K562 (cell line): ENCODE results near the gene SPIN2A. TPM values are rescaled to one million over a fixed set of nuclear protein-coding genes. Genes with fewer than 3 reads are reported as not detected.
"Not testable (repeated sequence)": the region's sequence is repeated elsewhere in the genome, so short reads cannot be mapped to it uniquely, and the experiment has no call there.

ENCODE experiments used
- ATAC-seq: fragments of 200-7000 bp; cut with Tn5 transposase; 3 replicates; pipeline ENCODE4 v1.9.1; 2020; ENCODE audit warnings: moderate library complexity
- BruUV-seq: library from RNA; stranded (reverse); fragments of 400-500 nt; replicated peaks from 2 replicates; lab custom pipeline; 2021; lab: Mats Ljungman, UMichigan
- CTCF ChIA-PET: fragments of 300-600 bp; formaldehyde crosslinking; extraction: SDS; loops from one replicate; lab custom pipeline; 2021; ENCODE audit warnings: low intra/inter-chr PET ratio; lab: Yijun Ruan, JAX
- POLR2A ChIA-PET: fragments of 300-600, 350-650 bp; sonication (Branson Sonifier 250); formaldehyde crosslinking; extraction: SDS; loops from one replicate; lab custom pipeline; 2021; ENCODE audit warnings: antibody characterized with exemption, inconsistent platforms; lab: Yijun Ruan, JAX
- DNase-seq, 4 experiments: peaks; one replicate each; pipeline versions ENCODE4 v3.0.0 to v3.0.0-alpha.2; 2011 to 2018; ENCODE audit warnings: low spot score in 3 of 4, mixed read lengths in 3 of 4; ENCODE audit errors: extremely low read depth in 1 of 4
- FAIRE-seq: peaks from 2 replicates; lab custom pipeline; 2011; peaks lifted over from hg19 to GRCh38; lab: Jason Lieb, UNC
- H2AFZ ChIP-seq: 2 replicates; pipeline ENCODE4 v1.6.0; 2011; ENCODE audit warnings: low read depth, low read length, control low read depth, inconsistent platforms
- H3K27ac ChIP-seq: fragments of 200-600 bp; 3 replicates; pipeline ENCODE4 v1.8.0; 2011; ENCODE audit warnings: low read depth, mild to moderate bottlenecking, control low read depth, inconsistent platforms, low read length, moderate library complexity, mixed read lengths; ENCODE audit errors: extremely low read depth
- H3K27me3 ChIP-seq, 2 experiments: fragments of 300-600 bp in 1 of 2; 2 replicates in 1 of 2; 3 replicates in 1 of 2; pipeline versions ENCODE4 v1.6.0 to v1.8.0; 2011; ENCODE audit warnings: inconsistent platforms in 2 of 2, low read length in 2 of 2, mild to moderate bottlenecking in 1 of 2, mixed read lengths in 1 of 2, moderate library complexity in 1 of 2; ENCODE audit not compliant: control insufficient read depth in 2 of 2, insufficient read depth in 2 of 2
- H3K36me3 ChIP-seq: fragments of 300-600 bp; 3 replicates; pipeline ENCODE4 v1.8.0; 2011; ENCODE audit warnings: mild to moderate bottlenecking, low read length, inconsistent platforms; ENCODE audit not compliant: control insufficient read depth, insufficient read depth
- H3K4me1 ChIP-seq, 2 experiments: fragments of 200-600 bp in 1 of 2; replicated peaks in 1 of 2; 2 replicates in 1 of 2; 3 replicates in 1 of 2; pipeline versions ENCODE4 v1.5.1 to v1.8.0; 2011; ENCODE audit warnings: inconsistent platforms in 2 of 2, low read length in 2 of 2, mild to moderate bottlenecking in 1 of 2, mixed read lengths in 1 of 2, moderate library complexity in 1 of 2; ENCODE audit not compliant: control insufficient read depth in 2 of 2, insufficient read depth in 2 of 2
- H3K4me2 ChIP-seq: 2 replicates; pipeline ENCODE4 v1.6.1; 2011; ENCODE audit warnings: low read length, control low read depth, inconsistent platforms, mixed read lengths; ENCODE audit not compliant: insufficient read depth
- H3K4me3 ChIP-seq: fragments of 200-600 bp; sonication (generic), shearing (Covaris generic); 2 replicates; pipeline ENCODE4 v1.5.1; 2016; ENCODE audit warnings: control low read depth, inconsistent platforms
- H3K79me2 ChIP-seq: fragments of 200-600 bp; 3 replicates; pipeline ENCODE4 v1.8.0; 2011; ENCODE audit warnings: low read length, inconsistent platforms; ENCODE audit not compliant: control insufficient read depth, insufficient read depth
- H3K9ac ChIP-seq, 2 experiments: 2 replicates each; pipeline versions ENCODE4 v1.6.0 to v1.6.1; 2011; ENCODE audit warnings: low read depth in 2 of 2, low read length in 2 of 2, control low read depth in 1 of 2, inconsistent platforms in 1 of 2, mild to moderate bottlenecking in 1 of 2, mixed read lengths in 1 of 2; ENCODE audit not compliant: insufficient read depth in 1 of 2
- H3K9me1 ChIP-seq: one replicate; pipeline ENCODE4 v1.6.0; 2011; ENCODE audit warnings: inconsistent platforms, mild to moderate bottlenecking, low read length, moderate library complexity; ENCODE audit not compliant: control insufficient read depth, insufficient read depth
- H3K9me3 ChIP-seq: replicated peaks from 2 replicates; pipeline ENCODE4 v1.5.1; 2011; ENCODE audit warnings: low read depth, low read length, inconsistent platforms; ENCODE audit not compliant: control insufficient read depth, insufficient read depth
- H4K20me1 ChIP-seq: replicated peaks from 2 replicates; pipeline ENCODE4 v1.6.1; 2011; ENCODE audit warnings: low read length, inconsistent platforms, mixed read lengths; ENCODE audit not compliant: control insufficient read depth, insufficient read depth
- BRD4 ChIP-seq: fragments of 200-600 bp; sonication (generic); IDR thresholded peaks from 2 replicates; pipeline ENCODE4 v1.6.1; 2017; ENCODE audit warnings: inconsistent platforms
- CBFA2T3 ChIP-seq: fragments of 450-650 bp; IDR thresholded peaks from 2 replicates; pipeline ENCODE4 v1.6.1; 2017
- CREB3 ChIP-seq: fragments of 450-650 bp; conservative IDR thresholded peaks from 2 replicates; pipeline ENCODE4 v1.6.1; 2016; ENCODE audit warnings: missing genetic modification characterization, low read depth, mild to moderate bottlenecking, missing compliant biosample characterization, moderate library complexity
- CTCF ChIP-seq, 3 experiments: IDR thresholded peaks in 2 of 3; conservative IDR thresholded peaks in 1 of 3; 2 replicates each; pipeline ENCODE4 v1.5.1; 2011 to 2012; ENCODE audit warnings: low read length in 3 of 3, mild to moderate bottlenecking in 3 of 3, control low read depth in 2 of 3, improper control_type of control experiment in 1 of 3, inconsistent platforms in 1 of 3, low read depth in 1 of 3, mixed read lengths in 1 of 3, moderate library complexity in 1 of 3; ENCODE audit not compliant: insufficient read depth in 2 of 3
- DIDO1 ChIP-seq: fragments of 450-650 bp; IDR thresholded peaks from 2 replicates; pipeline ENCODE4 v1.6.1; 2016; ENCODE audit warnings: low read depth, missing biosample characterization, missing genetic modification characterization
- DNMT1 ChIP-seq: fragments of 450-650 bp; IDR thresholded peaks from 2 replicates; pipeline ENCODE4 v1.6.1; 2016; ENCODE audit warnings: antibody characterized with exemption, mild to moderate bottlenecking
- ILF3 ChIP-seq: fragments of 450-650 bp; IDR thresholded peaks from 2 replicates; pipeline ENCODE4 v1.6.1; 2018; ENCODE audit warnings: antibody characterized with exemption, mild to moderate bottlenecking, moderate library complexity, borderline replicate concordance
- KHSRP ChIP-seq: fragments of 450-650 bp; IDR thresholded peaks from 2 replicates; pipeline ENCODE4 v1.6.1; 2017
- PHF21A ChIP-seq: fragments of 450-650 bp; IDR thresholded peaks from 2 replicates; pipeline ENCODE4 v1.6.1; 2017; ENCODE audit warnings: low read depth, borderline replicate concordance
- RBFOX2 ChIP-seq: fragments of 200-400 bp; formaldehyde crosslinking; IDR thresholded peaks from 2 replicates; pipeline ENCODE4 v1.6.1; 2017; ENCODE audit warnings: low read depth, mild to moderate bottlenecking, low read length, moderate library complexity
- TAF7 ChIP-seq: fragments of 450-650 bp; IDR thresholded peaks from 2 replicates; pipeline ENCODE4 v1.6.1; 2016; ENCODE audit warnings: missing genetic modification characterization, missing compliant biosample characterization
- TCFL5 ChIP-seq: fragments of 250-450 bp; sonication (Bioruptor Pico); conservative IDR thresholded peaks from 2 replicates; pipeline ENCODE4 v1.6.1; 2021; ENCODE audit warnings: mild to moderate bottlenecking, moderate library complexity, matching md5 sums
- ZNF274 ChIP-seq: IDR thresholded peaks from 2 replicates; pipeline ENCODE4 v1.6.1; 2011; ENCODE audit warnings: low read depth, mild to moderate bottlenecking, low read length, moderate library complexity, borderline replicate concordance
- ZNF785 ChIP-seq: fragments of 250-450 bp; sonication (Bioruptor Pico); IDR thresholded peaks from 2 replicates; pipeline ENCODE4 v1.4.0; 2020; ENCODE audit warnings: mild to moderate bottlenecking
- WGBS: fragments of 100-300 bp; shearing (Covaris generic); methylation state at CpG from one replicate; pipeline ENCODE4 v1.1.6; 2016; ENCODE audit warnings: low coverage, mixed read lengths; ENCODE audit not compliant: insufficient coverage; ENCODE audit errors: missing lambda C conversion rate; 5-methylcytosine and 5-hydroxymethylcytosine counted together
- in situ Hi-C: fragments of 300-500 bp; cut with MboI; formaldehyde crosslinking; loops from 4 replicates; pipeline ENCODE4 v1.15.0; 2018; ENCODE audit warnings: inconsistent platforms, mixed read lengths
- intact Hi-C: fragments of 100-400 bp; cut with micrococcal nuclease; formaldehyde crosslinking; loops from 2 replicates; pipeline ENCODE4 v1.14.2; 2022
- polyA plus RNA-seq, 8 experiments: library from polyadenylated mRNA; depleted of rRNA in 4 of 8; stranded (reverse) in 5 of 8; unstranded in 3 of 8; fragments of >200 nt; fragmentation: Nextera tagmentation in 2 of 8; fragmentation: Illumina TruSeq in 1 of 8; extraction: Ambion mirVana in 2 of 8; extraction: Trizol in 1 of 8; gene quantifications; 2 replicates each; pipeline versions ENCODE4 v1.2.1 to v1.2.3, GENCODE V29; 2011 to 2014; ENCODE audit warnings: inconsistent platforms in 1 of 8, missing spikeins in 1 of 8
- total RNA-seq, 7 experiments: library from RNA; depleted of rRNA in 6 of 7; stranded (reverse); fragments of >200 nt in 6 of 7; fragmentation: Illumina TruSeq in 2 of 7; extraction: Trizol in 2 of 7; gene quantifications; 2 replicates each; pipeline versions ENCODE4 v1.2.1 to v1.2.3, GENCODE V29; 2011 to 2021; ENCODE audit warnings: low replicate concordance in 1 of 7

The SPIN2A gene
- total and polyA plus RNA-seq, 9 of the 15 experiments (the other 6 are each of a cell fraction or from before 2014, with no cell fraction given): 0.03 to 1.6 (median 0.58) TPM

GRCh38 chrX:57104406-57104805 lies 32.8 kb downstream of the SPIN2A start (continued):
- TF ChIP-seq ILF3 (no peak), TAF7 (no peak), CTCF (IDR thresholded peaks at IDR 0.05 in 2 of 3, conservative IDR thresholded peaks at IDR 0.05 in 1 of 3; ENCODE audit: insufficient read depth in 2 of 3, low read depth in 1 of 3, low read length in 3 of 3) (peak in 1 of 3 experiments; percentile 25; a peak in 1 of 6 replicates), TCFL5 (CRISPR knock-in tag) (no peak), DIDO1 (tag) (no peak), DNMT1 (no peak), ZNF274 (no peak), PHF21A (no peak), RBFOX2 (no peak), CBFA2T3 (0 out of 2 replicates have a peak, but pooled peaks have one; percentile 9)

- H3K9ac ChIP-seq: no peak overlapping the region
- H3K36me3 ChIP-seq: no peaks in the 10 kb centered on the region
- H3K4me1 ChIP-seq: no peaks in the 10 kb centered on the region
- H3K79me2 ChIP-seq: no peaks in the 10 kb centered on the region
- DNase-seq (no peak), ATAC-seq (no peak), FAIRE-seq (no peak)
- TF ChIP-seq ZNF785 (CRISPR knock-in tag) (no peak), BRD4 (no peak), KHSRP (no peak), CREB3 (tag) (no peak)
- no peak overlapping the region for H3K4me3 ChIP-seq
- H3K9me3 ChIP-seq: no peaks in the 10 kb centered on the region
- intact Hi-C loops (loop anchor here (5.0 kb wide), 1 partner anchor 349 kb away; no protein-coding TSS in a partner anchor), in situ Hi-C loops (no loop called here)
- H4K20me1 ChIP-seq: no peaks in the 10 kb centered on the region
- BruUV-seq: no TSS peak
- H3K9me1 ChIP-seq: no peaks in the 10 kb centered on the region
- POLR2A ChIA-PET: no interaction called here
- no peak overlapping the region for H3K27ac ChIP-seq
- CTCF ChIA-PET: interaction anchor here (0.7 kb wide), 1 partner anchor 66 kb away, joined by 3 read pairs; no protein-coding TSS in a partner anchor
- no peak overlapping the region for H2AFZ ChIP-seq
- 30% methylated on average over 2 of the region's 3 CpGs for WGBS
- no peaks in the 10 kb centered on the region for H3K27me3 ChIP-seq
- H3K4me2 ChIP-seq: no peak overlapping the region
These were observed 33.7 kb downstream of the SPIN2A start for GRCh38 chrX:57103489-57103888.

GRCh38 chrX:57102918-57103317 lies 34.3 kb downstream of the SPIN2A start:
- in situ Hi-C loops, H4K20me1 ChIP-seq, H3K27me3 ChIP-seq, H3K4me1 ChIP-seq, POLR2A ChIA-PET, H3K4me3 ChIP-seq, H3K9me3 ChIP-seq, DNase-seq, BruUV-seq, H3K9me1 ChIP-seq, H2AFZ ChIP-seq, H3K4me2 ChIP-seq, CTCF ChIA-PET, H3K9ac ChIP-seq, H3K79me2 ChIP-seq, H3K27ac ChIP-seq, FAIRE-seq, H3K36me3 ChIP-seq, ATAC-seq: not testable (repeated sequence)
- intact Hi-C loops: loop anchor here (5.0 kb wide), 1 partner anchor 349 kb away; no protein-coding TSS in a partner anchor
- WGBS: 18% methylated on average over 6 of the region's 6 CpGs
